ENCODE data around the gene PPP1R15B.
A peak's percentile ranks its signal among the peaks of the same experiment; 100 is the strongest.

Gene PPP1R15B

GRCh38 chr1:204361781-204362180, 49.8 kb downstream of the PPP1R15B start:
- DNase-seq = no peak

- no peak for DNase-seq
Measured at GRCh38 chr1:204361341-204361771, 50.3 kb downstream of the PPP1R15B start.

- DNase-seq = no peak
Measured at GRCh38 chr1:204360314-204360713, 51.3 kb downstream of the PPP1R15B start.

GRCh38 chr1:204359474-204360255, 52.0 kb downstream of the PPP1R15B start, which contains the start of gene PLEKHA6:
Gene PLEKHA6 (minus strand): TSS chr1:204359929. CDS start chr1:204273727, 86,202 bp downstream.
- peak; percentile 94 for DNase-seq

- no peak for DNase-seq
Measured at GRCh38 chr1:204359131-204359473, 52.5 kb downstream of the PPP1R15B start.

GRCh38 chr1:204358605-204359004, 53.0 kb downstream of the PPP1R15B start:
- no peak for DNase-seq

- no peak for DNase-seq
Measured at GRCh38 chr1:204357551-204358490, 53.8 kb downstream of the PPP1R15B start.

GRCh38 chr1:204356997-204357396, 54.6 kb downstream of the PPP1R15B start:
- no peak for DNase-seq

- no peak for DNase-seq
Measured at GRCh38 chr1:204355913-204356312, 55.7 kb downstream of the PPP1R15B start.

GRCh38 chr1:204354579-204354978, 57.0 kb downstream of the PPP1R15B start:
- DNase-seq = no peak

Data from NCI-H524 treated with DMSO at 0.1 percent for 48 hours (cell line).